ENCODE measurements around the gene SIGLEC6.

Gene SIGLEC6

DNA sequence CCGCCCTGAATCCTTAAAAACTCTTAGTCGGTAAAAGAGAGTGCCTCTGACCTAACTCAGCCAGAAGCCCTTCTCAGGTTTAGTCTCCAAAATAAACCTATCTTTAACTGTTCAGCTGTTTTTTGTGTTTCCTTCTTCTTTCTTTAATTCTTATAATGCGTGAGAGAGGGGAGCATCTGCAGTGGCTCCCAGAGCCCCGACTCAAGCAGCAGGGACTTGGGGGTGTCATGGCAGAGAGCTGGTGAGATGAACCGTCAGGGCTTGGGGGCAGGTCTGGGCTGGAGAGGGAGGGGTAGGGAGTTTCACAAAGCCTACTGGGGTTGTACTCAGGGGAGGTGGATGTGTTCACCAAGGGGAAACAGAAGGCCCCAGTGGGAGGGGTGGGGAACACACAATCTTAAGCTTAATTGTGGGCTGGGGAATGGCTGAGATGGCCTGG lies 16.8 kb upstream of the SIGLEC6 start:
- DNase-seq (ENCODE audit: low spot score): no peak

DNA sequence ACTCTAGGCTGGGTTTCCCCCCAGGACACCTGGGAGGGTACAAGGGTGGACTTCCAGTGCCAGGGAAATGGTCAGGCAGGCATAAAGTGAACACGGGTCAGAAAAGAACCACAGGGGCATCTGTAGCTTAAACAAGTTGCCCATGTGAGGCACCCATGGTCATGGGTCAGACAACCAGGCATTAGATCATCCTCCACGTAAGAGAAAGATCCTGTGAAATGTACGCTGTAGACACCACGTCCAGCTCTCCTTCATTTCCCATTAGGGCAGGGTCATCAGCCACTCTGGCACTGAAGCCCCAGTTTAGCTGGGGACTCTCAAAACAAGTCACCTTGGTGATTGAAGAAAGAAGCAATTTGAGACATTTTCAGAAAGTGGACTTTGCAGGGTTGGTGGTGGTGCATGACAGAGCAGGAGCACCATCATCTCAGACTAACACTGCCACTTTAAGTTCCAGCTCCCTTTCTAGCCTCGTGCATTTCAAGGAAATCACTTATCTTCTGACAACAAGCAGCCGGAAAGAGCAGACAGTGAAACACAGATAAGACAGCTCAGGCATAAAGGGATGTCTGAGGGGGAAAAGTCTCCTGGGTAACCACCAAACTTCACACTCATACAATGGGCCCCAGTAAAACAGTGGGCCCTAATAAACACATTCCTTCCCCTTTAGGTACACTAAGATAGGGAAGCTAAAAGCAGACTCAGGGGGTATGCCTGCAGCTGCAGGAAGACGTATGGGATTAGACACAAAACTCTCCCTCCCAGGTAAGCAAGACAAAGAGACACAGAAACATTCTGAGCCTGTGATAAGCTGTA lies 16.1 kb upstream of the SIGLEC6 start:
- DNase-seq (ENCODE audit: low spot score): no peak

DNA sequence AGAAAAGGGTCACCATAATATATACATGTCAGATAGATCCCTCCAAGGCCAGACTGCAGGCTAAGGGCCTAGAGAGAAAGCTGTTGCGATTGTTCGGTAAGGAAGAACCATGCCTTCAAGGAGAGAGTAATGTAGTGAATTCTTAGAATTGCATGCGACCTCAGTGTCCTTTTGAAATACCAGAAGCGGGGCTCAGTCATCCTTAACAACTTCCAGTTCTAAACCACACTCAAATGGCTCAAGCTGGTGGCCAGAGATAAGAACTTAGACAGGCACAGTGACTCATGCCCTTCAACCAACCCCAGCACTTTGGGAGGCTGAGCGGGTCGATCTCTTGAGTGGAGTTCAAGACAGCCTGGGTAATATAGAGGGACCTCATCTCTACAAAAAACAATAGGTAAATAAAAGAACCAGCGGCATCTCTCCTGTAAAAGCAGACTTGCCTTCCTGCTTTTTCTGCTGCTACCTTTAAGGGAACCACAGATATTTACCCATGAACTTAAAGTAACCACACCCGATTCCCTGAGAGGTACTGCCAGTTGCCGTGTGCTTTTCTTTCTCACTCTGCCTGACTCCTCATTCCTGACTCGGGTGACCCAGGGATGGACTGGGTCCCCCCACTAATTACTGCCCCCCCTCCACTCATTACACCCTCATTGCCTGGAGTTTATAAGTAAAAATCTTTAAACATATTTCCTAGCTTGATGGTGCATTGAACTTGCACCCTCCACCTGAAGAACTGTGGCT lies 15.4 kb upstream of the SIGLEC6 start:
- no peak for DNase-seq (ENCODE audit: low spot score)

DNA sequence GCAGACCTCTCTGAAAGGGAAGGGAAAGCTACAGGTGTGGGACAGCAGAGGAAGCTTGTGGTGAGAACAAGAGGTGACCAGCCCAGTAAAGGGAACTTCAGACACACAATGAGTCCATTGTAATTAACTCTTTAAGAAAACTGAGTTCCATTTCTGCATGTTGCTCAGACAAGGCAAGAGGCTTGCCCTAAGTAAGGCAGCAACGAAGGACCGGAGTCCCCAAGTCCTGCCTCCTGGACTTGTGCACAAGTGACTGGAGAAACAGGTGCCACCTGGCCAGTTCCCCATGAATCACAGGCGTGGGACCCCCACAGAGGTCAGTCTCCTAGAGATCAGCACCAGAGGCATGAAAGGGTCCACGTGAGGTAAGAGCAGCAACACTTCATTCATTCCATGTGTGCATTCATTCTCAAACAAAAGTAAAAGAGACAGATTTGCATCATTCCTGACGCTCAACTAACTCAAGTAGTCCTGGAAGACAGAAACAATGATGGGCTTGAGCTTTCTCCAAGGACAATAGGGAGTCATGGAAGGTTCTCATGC lies 14.7 kb upstream of the SIGLEC6 start:
- no peak for DNase-seq (ENCODE audit: low spot score)

DNA sequence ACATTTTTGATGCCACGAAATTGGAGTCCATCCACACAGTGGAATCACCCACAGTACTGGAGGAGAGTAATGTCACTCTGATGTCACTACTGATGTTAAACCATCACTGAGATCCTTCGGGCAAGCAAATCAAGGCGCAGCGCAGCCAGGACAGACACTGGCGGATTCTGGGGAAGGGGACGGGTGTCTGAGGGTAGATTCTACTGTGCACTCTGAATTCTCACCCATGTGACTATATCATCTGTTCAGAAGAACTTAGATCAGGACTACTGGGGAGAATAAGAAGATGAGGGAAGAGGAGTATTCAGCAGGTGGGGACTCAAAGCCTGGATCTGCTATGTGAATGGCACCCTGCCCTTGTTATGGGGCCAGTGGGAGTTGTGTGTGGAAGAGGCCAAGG lies 12.6 kb upstream of the SIGLEC6 start:
- DNase-seq (ENCODE audit: low spot score): no peak

DNA sequence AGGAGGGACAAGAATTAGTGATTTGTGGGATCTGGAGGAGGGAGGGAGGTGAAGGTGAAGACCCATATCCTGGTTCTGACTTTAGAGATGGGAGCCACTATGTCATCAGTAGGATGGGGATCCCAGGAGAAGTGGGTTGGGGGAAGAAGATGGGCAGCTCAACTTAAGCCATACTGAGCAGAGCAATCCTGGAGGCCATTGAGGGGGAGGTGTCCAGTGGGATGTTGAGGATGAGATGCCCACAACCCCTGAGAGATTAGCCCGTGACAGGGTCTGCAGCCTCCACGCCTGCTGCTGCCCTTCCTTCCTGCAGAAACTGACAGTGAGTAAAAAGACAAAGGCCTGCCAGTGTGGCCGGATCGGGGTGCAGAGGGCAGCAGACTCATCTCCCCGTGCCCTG lies 11.2 kb upstream of the SIGLEC6 start:
- DNase-seq (ENCODE audit: low spot score): no peak

DNA sequence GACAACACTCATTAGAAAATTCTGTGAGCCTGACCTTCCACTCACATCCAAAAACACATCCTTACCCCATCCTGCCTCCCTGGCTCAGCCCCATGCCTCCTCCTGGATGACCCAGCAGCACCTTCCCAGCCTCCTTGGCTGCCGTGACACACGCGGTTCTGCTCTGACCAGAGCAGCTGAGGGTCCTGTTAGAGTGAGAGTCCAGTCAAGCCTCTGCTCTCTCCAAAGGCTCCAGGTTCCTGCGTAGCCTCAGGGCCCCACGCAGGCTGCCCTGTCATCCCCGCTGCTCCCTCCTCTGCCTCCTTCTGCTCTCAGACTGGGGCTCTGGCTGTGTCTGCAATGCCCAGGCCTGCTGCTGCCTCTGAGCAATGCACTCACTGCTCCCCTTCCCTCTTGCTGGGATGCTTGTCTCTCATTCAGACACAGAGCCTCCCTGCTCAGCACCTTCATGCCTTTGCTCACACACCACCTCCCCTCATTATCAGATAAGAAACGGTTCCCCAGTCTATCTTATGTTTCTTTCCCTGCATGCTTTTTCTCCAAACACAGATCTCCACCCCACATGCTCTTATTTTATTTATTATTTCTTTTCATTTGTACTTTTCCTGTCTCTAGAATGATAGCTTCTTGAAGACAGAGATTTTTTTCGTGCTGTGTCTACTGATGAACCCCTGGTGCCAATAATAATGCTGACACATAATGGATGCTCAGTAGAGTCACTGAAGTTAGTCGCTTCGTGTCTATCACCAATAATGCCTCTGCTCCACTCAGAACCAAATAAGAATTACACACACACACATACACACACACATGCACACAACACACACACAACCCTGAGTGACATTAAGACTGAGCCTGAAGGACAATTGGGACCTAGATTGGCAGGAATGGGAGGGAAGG lies 10.2 kb upstream of the SIGLEC6 start:
- DNase-seq (ENCODE audit: low spot score): no peak

DNA sequence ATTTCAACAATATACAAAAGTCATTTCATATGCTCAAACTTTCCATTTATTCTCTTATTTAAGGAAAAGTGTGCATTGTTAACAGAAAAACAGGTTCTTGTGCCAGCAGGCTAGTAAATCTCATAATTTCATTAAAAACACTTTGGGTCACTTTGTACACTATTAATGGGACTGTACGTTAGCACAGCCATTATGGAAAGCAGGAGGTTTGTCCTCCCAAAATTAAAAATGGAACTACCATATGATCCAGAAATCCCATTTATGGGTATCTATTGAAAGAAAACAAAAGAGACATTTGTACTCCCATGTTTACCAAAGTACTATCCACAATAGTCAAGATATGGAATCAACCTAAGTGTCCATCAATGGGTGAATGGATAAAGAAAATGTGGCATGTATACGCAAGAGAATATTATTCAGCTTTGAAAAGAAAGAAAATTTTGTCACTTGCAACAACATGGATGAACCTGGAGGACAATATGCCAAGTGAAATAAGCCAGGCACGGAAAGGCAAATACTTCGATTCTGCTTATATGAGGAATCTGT lies 8.4 kb upstream of the SIGLEC6 start:
- DNase-seq (ENCODE audit: low spot score): no peak

DNA sequence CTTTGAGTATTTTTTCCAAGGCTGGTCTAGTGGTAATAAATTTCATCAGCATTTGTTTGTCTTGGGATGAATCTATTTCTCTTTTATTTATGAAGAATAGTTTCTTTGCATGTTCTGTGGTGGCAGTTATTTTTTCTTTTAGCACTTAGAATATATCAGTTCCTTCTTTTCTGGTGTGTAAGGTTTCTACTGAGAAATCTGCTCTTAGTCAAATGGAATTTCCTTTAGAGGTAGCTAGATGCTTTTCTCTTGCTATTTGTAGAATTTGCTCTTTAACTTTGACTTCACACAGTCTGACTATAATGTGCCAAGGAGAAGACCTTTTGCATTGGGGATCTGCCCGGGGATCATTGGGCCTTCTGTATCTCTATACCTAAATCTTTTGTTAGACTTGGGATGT lies 4.1 kb upstream of the SIGLEC6 start:
- no peak for DNase-seq (ENCODE audit: low spot score)

DNA sequence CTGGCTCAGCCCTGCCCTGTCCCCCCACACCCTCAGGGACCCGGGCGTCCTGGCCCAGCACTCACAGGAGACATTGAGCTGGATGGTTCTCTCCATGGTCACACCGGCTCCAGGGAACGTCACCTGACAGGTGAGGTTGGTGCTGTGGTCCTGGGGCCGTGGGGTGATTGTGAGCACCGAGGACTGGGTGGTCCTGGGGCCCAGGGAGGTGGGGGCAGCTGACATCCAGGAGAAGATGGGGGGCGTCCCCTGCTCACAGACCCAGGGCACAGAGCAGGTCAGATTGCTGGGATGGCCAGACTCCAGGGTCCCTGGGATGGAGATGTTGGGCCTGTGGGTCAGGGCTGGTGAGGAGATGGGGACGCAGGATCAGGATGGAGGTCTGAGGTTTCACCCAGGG lies 854 bp downstream of the SIGLEC6 start:
- no peak for DNase-seq (ENCODE audit: low spot score)

DNA sequence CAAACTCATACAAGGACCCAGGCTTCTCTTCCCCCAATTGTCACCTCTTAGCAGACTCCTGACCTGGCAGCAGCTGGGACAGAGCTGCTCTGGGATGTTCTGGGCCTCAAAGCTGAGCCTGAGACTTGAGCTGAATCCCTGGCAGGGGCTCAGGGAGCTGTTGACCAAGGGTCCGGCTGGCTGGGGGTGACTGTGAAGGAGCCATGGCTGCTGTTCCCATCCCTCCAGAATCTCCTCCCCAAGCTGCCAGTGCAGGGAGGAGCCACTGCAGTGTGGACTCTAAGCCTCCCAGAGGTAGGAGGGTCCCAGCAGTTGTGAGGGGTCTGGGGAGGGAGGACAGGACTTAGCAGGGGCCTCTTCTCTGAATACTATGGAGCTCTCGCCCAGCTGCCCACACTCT lies 2.2 kb downstream of the SIGLEC6 start:
- no peak for DNase-seq (ENCODE audit: low spot score)

DNA sequence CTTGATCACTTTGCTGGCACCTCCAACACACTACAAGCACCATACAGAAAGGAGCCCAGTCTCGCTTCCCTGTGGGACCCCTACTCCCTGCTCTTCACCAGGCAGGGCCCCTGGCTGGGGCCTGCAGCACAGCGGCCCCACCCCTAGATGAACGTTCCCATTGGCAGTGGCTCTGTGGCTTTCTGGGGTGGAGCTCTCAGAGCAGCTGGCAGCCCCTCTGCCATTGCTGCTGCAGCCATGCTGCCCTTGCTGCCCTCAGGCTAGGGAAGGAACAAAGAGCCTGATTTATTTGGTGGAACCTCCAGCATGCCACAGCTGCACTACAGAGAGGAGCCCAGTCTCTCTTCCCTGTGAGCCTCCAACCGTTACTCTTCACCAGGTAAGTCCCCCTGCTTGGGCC lies 5.8 kb downstream of the SIGLEC6 start:
- no peak for DNase-seq (ENCODE audit: low spot score)

DNA sequence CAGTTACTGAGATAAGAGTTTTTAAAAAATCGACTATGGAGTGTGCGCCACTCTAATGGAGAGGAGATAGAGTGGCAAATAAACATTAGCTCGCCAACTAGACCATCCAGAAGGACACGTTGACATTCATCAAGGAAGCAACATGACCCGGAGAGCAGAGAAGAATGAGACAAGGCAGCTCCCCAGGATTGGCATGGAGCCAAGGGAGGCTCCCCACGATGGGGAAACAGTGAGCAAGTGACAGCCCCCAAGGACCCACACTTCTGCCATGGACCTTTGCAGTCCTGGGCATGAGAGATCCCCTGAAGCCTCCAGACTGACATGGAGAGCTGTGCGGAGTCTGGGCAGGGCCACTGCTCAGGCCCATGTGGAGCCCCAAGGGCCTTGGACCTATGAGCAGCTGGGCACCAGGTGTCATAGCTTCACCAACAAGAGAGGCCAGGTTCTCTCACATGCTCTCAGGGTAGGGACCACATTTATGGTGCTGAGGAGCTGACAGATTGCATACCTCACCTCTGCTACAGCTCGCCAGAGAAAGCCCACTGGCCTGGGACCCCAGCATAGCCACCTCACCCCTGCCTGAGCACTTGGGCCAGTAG lies 6.7 kb downstream of the SIGLEC6 start:
- DNase-seq (ENCODE audit: low spot score): no peak

DNA sequence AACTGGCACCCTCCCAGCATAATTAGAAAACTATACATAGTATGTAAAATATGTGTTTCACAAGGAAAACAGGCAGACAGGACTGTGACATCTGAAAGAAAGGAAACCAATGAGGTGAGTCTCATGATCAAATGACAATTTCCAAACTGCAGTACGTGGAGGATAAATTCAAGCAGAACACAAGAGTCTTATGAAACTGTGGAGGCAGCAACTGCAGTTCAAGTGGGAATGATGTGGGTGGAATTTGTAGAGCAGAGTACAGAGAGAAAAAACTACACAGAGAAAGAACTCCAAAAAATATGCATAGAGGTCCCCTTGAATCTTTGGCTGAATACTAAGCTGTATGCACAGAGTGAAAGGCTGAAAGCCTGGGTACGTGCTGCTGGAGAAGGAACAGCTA lies 9.7 kb downstream of the SIGLEC6 start:
- DNase-seq (ENCODE audit: low spot score): no peak

DNA sequence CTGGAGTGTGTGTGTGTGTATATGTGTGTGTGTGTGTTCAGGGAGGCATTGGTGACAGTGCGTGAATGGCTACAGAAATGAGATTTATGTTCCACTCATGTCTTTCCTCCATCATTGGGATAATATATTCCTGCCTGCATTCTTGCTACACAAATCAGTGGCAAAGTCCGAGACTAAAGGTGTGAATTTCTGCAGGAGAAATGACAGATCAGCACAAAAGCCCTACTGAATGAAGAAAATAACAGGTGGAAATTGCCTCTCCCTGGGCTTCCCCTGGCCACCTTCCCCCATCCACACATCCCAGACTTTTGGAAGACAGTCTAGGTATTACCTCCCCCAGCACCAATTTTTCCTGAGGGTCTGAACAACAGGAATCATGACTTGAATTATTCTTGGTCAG lies 10.1 kb downstream of the SIGLEC6 start:
- DNase-seq (ENCODE audit: low spot score): no peak

DNA sequence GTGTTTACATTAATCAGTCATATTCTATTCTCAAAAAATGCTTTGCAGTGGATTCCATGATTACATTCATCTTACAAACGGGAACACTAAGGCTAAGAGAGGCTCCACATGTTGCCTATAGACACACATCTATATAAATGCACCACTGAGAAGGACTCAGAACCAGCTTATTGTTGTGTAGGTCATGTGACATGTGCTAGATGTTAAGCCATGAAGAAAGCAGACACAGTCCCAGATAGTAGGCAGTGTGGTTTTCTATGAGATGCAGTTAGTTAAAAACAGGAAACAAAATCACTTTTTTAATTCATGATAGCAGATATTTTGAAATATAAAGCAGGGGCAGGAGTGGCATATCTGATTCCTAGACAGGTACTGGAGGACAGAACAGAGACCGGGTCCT lies 10.7 kb downstream of the SIGLEC6 start:
- no peak for DNase-seq (ENCODE audit: low spot score)

DNA sequence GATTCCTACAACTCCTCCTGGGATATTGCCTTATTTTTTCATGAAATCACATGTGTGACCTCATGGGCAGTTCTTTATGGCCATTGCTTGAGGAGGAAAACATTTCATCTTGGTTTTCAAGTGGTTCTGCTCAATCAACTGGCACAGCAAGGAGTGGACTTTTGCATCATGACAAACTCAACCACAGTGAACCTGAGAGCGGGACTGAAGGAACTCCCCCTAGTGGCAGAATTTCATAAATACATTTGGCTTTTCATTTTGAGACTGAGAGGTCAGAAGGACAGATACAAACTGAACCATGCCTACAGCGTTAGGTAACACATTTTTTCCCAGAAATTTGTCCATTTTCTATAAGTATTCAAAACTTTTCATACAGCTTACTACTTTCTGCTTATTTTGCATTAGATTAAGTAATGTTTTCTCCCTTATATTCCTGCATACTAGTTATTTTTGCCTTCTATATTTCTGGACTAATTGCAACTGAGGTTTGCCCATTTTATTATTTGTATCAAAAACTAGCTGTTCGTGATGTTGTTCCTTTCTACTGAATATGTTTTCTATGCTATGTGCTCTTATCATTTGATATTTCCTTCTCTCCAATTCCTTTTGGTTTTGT lies 16.5 kb downstream of the SIGLEC6 start:
- DNase-seq (ENCODE audit: low spot score): peak; percentile 67

DNA sequence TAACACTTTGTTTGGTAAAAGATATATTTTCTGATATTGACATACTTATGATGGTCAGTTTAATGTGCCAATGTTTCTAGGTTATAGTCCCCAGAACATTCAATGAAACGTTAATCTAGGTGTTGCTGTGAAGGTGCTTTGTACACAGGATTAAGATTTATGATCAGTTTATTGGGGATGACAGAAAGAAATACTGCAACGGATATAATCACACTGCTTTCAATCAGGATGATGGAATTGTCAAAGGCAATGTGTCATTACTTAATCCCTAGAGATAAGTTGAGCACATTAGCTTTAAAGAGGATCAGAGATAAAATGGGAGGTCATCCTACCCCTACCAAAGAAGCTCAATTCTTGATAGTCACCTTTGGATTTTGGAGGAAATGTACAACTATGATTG lies 17.5 kb downstream of the SIGLEC6 start:
- DNase-seq (ENCODE audit: low spot score): no peak

DNA sequence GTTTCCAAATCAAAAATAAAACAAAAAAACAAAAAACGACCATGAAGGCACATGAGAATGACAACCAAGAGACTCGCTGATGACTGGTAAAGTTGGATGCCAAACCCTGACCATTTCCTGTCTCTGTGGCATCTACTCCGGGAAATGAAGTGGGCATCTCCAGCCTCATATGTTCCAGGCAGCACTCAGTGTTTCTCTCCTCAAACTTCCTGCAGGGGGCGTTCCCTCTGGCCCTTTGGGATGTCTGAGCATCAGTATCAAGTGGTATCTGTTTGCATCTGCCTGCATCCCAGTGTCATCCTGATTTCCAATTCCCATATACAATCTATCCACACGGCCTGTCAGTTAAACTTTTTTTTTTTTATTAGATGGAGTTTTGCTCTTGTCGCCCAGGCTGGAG lies 20.1 kb downstream of the SIGLEC6 start:
- DNase-seq (ENCODE audit: low spot score): no peak

DNA sequence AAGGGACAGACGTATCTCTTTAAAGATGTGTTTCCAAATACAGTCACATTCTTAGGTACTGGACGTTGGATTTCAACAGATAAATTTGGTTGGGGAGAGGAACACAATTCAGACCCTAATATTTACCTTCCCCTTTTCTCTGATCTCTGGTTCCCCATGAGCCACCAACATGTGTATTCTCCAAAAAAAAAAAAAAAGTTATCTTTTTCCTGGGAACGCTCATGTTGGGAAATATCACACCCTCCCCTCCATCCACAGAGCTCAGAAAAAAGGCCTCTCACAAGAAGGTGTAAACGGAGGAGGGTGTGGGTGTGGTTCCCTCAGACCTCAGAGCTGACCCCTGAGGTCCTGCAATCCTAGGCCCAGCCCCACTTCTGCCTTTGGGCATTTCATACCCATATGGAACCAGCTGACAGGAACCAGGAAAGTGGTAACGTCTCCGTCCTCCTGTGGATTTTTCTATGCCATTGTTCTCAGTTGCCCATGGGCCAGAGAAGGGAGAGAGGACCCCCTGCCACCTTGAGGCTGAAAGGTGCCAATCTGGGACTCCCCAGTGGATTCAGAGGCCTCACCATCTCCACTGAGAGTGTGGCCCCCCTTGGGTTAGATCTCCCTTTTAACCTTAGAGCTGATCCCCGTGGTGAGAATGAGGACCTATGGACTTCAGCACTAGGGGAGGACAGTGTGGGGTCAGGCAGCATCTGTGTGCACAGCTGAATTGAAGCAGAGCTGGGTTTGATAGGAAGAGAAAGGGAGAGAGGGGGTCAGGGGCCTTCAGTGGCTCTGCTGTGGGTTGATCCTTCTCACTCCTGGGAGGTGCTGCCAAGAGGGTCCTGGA lies 21.4 kb downstream of the SIGLEC6 start:
- DNase-seq (ENCODE audit: low spot score): no peak
